Mucosa of gallbladder (tissue), 1 donor: ENCODE results near the gene ZCCHC18. TPM values are rescaled to one million over a fixed set of nuclear protein-coding genes. Genes with fewer than 3 reads are reported as not detected.
"Not testable (repeated sequence)": the region's sequence is repeated elsewhere in the genome, so short reads cannot be mapped to it uniquely, and the experiment has no call there.

Experiments used
- DNase-seq: peaks from one replicate; pipeline ENCODE4 v3.0.0-alpha.2; 2020; ENCODE audit warnings: low spot score
- total RNA-seq: library from RNA; stranded (reverse); gene quantifications from one replicate; pipeline ENCODE4 v1.2.1, GENCODE V29; 2021
- donor health status: DM: no; HTN: no; CAD: no.

ZCCHC18 gene
- total RNA-seq = 1.0 TPM

GRCh38 chrX:104112326-104112951, at the start of gene ZCCHC18:
ZCCHC18 (plus strand) TSS chrX:104112523; CDS start chrX:104114112, 1,589 bp downstream.
- DNase-seq = no peak

GRCh38 chrX:104062636-104063035, 49.7 kb upstream of the ZCCHC18 start:
- DNase-seq = not testable (repeated sequence)

GRCh38 chrX:104075778-104076445, 36.4 kb upstream of the ZCCHC18 start, which contains the start of gene TMSB15C:
TMSB15C (minus strand) TSS chrX:104076236.
- not testable (repeated sequence) for DNase-seq

GRCh38 chrX:104077854-104078253, 34.5 kb upstream of the ZCCHC18 start:
- DNase-seq = not testable (repeated sequence)

- no peak for DNase-seq
Observed at GRCh38 chrX:104084063-104084462, 28.3 kb upstream of the ZCCHC18 start.

GRCh38 chrX:104084534-104085277, 27.6 kb upstream of the ZCCHC18 start:
- DNase-seq = no peak

- DNase-seq = no peak
Observed at GRCh38 chrX:104085477-104085876, 26.8 kb upstream of the ZCCHC18 start.

- DNase-seq = no peak
Observed at GRCh38 chrX:104085919-104086318, 26.4 kb upstream of the ZCCHC18 start.

- DNase-seq = peak; percentile 68
Observed at GRCh38 chrX:104098151-104098808, 14.0 kb upstream of the ZCCHC18 start.

- no peak for DNase-seq
Observed at GRCh38 chrX:104098919-104099318, 13.4 kb upstream of the ZCCHC18 start.

- DNase-seq = no peak
Observed at GRCh38 chrX:104104676-104105075, 7.6 kb upstream of the ZCCHC18 start.

- no peak for DNase-seq
Observed at GRCh38 chrX:104105330-104106262, 6.7 kb upstream of the ZCCHC18 start.

GRCh38 chrX:104108955-104109354, 3.4 kb upstream of the ZCCHC18 start:
- no peak for DNase-seq

GRCh38 chrX:104110491-104111240, 1.7 kb upstream of the ZCCHC18 start:
- not testable (repeated sequence) for DNase-seq

- DNase-seq = peak; percentile 35
Observed at GRCh38 chrX:104113222-104113965, 1.1 kb downstream of the ZCCHC18 start.

GRCh38 chrX:104117759-104118158, 5.4 kb downstream of the ZCCHC18 start:
- DNase-seq = no peak

GRCh38 chrX:104118765-104119164, 6.4 kb downstream of the ZCCHC18 start:
- DNase-seq = no peak

- no peak for DNase-seq
Observed at GRCh38 chrX:104122829-104123228, 10.5 kb downstream of the ZCCHC18 start.

GRCh38 chrX:104126856-104127255, 14.5 kb downstream of the ZCCHC18 start:
- DNase-seq = no peak

GRCh38 chrX:104130808-104131207, 18.5 kb downstream of the ZCCHC18 start:
- DNase-seq = no peak
